NCI-H2196 treated with DMSO at 0.1 percent for 48 hours (cell line): ENCODE results near the gene DSPP.
A peak's percentile ranks its signal among the peaks of the same experiment; 100 is the strongest.
"Not testable (repeated sequence)": the region's sequence is repeated elsewhere in the genome, so short reads cannot be mapped to it uniquely, and the experiment has no call there.

Experiments used
- DNase-seq: peaks from one replicate; lab custom pipeline; 2025; ENCODE audit not compliant: unreplicated experiment; lab: John Stamatoyannopoulos, UW

Gene DSPP

DNA sequence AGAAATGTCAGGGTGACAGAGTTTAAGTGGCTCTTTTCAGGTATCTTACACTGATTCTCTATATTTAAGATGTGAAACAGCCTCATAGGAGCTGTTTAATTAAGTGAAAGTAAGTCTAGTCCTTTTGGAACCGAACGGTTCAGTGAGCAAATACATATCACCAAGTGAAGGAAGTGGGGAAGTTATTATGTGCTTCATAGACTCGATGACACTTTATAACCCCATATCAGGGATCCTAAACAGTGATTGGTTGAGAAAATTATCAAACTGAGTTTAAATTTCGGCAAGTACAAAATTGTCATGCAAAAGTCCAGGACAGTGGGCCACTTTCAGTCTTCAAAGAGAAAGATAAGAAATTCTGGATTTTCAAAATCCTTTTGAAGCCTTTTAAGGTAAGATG, at the start of gene DSPP:
DSPP (plus strand) TSS at position 301 of the 400 bp plus-strand sequence. CDS start 2,380 bp downstream, outside the sequence.
- DNase-seq = no peak

DNA sequence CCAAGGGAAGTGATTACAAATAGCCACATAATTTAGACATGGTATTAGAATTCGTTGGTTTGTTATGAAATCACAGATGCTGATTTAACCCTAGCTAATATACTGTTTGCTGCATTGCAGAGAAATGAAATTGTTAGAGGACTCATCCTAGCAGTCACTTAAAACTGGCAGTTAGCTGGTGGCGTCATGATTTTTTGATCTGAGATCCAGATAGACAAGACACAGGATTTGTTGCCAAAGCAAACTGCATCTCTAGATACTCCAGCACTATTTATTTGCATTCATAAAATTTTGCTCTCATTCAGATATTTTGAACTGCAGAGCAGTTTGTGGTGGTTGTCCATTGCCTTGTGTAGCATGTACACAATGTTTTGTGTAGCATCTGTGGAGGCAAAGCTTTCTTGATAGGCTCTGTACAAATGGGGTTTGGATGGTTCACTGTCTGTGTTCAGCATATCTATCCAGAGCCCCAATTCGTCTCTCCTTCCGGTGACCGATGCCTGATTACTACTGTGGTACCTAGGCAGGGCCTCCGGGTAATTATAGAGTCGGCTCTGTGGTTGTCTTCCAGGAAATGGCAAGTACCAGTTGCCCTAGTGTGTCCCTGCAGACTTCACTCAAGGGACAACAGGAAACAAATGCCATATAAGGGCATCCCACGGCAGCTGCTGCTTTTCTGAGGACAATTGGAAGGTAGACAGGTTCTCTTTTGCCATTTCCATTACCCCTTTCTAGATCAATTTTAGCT, 49.1 kb upstream of the DSPP start:
- DNase-seq = peak; percentile 2

DNA sequence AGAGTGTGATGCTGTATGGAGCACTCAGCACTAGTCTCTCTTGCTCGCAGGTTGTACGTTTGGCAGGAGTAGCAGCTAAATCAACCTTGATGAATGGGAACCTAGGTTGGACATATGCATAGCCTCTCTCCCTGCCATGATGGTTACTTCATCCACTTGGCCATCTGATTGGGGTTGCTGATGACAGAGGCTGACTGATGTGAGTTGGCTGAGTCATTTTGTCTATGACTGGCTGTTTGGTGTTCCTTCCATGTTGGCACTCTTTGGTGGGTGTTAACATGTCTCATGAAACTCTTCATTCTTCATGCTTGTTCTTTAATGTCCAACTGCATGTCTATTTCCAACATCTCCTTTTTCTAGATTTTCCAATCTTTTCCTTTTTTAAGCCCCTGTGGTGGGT, 47.5 kb upstream of the DSPP start:
- DNase-seq = no peak

DNA sequence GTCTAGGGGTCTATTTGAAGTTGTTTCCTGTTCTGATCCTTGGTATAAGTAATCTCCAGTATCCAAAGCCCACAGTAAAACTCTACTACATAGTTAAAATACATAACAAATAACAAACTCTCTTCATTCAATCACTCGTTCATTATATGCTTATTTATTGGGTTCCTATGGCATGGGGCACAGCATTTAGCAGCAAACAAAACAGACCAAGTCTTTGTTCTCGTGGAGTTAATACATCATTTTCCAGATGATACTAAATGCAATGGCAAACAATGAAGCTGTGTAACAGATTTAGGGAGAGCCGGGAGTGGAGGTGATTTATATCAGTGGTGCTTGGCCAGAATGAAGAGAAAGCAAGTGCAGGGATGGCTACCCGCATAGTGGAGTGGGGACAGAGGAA, 42.6 kb upstream of the DSPP start:
- no peak for DNase-seq

DNA sequence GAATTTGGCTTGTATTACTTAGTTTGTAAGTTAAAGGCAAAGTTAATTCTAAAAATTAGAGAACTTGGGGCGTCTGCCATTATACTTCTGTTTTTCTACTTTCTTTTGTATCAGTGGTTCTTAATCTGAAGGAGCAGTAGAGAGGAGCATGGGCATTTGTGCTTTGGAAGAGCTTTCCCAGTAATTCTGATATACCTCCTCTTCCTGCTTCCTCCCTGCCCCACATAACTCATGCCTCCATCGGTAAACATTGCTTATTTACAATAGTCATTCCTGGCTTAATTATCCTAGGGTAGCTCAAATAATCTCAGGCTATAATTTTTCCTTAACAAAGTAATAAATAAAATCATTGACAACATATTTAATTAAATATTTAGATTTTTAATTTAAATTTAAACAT, 42.1 kb upstream of the DSPP start:
- no peak for DNase-seq

DNA sequence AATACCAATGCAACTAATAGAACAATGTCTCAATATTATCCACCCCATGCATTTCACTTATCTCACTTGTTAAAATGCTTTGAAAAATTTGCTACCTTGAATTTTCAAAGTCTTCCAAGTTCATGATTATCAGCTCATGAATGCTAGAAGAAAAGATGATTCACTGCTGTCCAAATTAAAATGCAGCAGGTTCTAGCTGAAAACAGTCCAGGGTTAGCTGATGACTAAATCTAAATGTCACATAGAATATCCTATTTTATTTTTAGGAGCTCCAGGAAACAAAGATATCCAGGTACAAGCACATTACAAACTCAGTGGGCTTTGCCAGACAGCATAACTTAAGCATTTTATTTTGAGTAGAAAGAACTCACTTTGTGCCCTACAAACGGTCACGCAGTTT, 41.1 kb upstream of the DSPP start:
- DNase-seq = no peak

DNA sequence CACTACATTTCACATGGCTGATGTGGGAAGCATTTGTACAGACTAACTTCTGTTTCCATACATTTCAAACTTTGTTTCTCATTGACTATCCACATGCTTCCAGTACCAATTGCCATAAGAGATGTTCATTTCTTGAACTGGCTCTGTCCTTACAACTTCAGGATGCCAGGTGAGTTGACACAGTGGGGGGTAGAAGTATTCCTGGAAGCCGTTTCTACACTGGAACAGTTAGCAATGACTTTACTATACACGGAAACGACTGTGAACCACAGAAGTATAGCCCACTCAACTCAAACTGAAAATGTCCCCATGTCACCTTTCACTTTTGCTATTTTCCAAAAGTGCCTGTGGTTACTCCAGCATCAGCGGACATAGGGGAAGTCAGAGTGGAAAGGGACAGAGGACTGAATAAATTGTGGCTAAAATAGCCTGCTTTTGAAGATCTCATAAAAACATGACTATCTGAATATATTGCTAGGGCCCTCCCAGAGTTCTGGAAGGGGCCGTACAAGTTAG, 38.0 kb upstream of the DSPP start:
- no peak for DNase-seq

DNA sequence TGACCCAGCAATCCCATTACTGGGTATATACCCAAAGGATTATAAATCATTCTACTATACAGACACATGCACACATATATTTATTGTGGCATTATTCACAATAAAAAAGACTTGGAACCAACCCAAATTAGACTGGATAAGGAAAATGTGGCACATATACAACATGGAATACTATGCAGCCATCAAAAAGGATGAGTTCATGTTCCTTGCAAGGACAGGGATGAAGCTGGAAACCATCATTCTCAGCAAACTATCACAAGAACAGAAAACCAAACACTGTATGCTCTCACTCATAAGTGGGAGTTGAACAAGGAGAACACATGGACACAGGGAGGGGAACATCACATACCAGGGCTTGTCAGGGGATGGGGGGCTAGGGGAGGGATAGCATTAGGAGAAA, 34.0 kb upstream of the DSPP start:
- not testable (repeated sequence) for DNase-seq

DNA sequence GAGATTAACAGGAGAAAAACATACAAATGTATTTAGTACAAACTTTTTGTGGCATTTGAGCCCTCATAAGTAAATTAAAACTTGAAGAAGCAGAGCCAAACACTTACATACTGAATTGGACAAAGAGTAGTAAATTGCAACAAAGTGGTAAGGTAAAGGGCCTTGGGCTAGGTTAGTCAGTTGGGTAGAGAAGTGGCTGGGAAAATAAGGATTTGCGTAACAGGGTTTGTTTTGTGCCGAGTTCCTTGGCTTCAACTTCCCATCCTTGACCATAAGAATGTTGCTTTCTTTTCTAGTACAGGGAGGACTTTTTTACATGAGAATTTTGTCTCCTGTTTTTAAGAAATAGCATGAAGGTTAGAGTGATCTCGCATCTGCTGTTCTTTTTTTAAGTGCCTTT, 33.3 kb upstream of the DSPP start:
- DNase-seq = no peak

DNA sequence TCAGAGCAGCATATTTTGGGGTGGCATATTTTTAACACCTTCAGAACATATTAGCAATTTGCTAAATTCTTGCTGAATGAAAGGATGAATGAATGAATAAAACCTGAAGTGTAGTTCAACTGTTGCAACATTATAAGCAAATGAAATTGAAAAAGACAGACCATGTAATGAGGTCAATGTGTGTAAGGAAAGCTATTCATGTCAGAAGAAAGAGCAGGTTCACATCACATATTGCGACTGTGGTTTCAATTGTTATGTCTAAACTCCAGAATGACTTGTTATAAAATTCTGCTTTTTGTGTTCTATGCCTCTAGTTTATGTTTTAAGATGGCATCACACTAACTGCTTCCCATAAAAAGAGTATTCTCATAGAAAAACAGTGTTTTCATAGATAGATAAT, 32.9 kb upstream of the DSPP start:
- no peak for DNase-seq

DNA sequence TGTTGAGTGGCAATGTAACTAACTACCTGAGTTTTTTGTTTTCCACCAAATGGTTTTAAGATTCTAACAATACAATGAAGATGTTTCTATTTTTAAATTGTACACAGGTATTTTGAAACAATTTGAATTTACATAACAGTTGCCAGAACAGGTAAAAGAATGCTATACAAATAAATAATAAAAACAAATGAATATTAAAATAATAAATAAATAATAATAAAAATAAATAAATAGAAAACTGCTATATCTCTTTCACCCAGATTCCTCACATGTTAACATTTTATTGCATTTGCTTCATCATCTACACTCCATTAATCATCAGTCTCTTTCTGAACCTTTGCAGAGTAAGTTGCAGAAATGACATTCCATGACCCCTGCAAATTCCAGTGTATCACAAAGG, 32.3 kb upstream of the DSPP start:
- no peak for DNase-seq

DNA sequence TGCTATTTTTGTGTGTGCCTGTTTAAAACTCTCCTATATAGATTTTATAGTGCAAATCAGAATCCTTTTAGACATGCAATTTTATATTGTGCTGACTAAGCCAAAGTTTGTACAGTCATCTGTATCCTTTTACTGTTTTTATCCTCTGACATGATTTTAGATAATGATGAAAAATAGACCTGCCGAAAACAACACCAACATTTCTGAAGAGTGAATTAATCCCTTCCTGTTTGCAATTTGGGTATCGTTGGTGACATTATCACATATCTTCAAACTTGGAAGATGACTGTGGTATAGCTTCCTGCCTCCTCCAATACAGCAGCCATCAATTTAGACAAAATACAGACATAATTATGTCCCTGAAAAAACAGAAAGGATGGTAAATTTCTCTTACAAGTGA, 28.9 kb upstream of the DSPP start:
- no peak for DNase-seq

DNA sequence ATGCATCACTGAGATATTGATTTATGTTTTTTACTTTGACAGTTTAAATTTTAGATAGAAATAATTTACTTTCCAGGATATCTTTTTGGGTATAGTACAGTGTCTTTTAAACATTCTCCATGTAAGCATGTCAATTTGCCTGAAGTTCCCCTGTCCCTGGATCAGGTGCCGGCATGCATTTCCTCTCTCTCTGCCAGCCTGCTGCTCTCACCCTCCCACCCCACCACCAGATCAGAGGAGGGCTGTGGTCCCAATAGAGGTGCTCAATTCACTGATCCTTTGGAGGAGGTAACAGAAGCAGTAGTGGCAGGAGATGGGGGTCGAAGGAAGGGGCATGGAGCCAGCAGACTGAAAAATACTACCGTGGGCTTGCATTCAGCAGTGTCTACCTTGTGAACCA, 28.3 kb upstream of the DSPP start:
- DNase-seq = no peak

DNA sequence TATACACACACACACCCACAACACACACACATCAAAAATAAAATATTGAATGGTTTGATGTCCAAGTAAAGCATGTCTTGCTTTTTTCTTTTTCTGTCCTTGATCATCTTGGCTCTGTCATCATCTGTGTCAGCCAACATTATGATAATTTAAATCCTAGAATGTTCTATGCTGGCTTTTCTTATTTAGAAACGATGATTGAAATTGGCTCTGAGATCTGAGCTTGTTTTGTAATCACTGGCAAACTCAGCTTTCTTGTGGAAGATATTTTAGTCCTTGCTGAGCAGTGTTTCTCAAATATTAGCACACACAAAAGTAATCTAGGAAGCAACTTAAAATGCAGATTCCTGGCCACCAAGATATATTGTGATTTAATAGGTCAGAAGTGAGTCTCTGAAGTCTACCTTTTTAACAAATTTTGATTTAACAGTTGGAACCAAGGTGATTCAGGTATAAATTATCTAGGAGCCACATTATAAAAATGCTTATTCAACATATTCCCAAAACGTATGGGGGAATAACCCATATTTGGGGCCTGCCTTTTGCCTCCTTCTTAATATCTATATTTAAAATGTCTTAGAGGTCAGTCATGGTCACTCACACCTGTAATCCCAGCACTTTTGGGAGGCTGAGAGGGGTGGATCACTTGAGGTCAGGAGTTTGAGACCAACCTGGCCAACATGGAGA, 24.0 kb upstream of the DSPP start:
- DNase-seq = no peak

DNA sequence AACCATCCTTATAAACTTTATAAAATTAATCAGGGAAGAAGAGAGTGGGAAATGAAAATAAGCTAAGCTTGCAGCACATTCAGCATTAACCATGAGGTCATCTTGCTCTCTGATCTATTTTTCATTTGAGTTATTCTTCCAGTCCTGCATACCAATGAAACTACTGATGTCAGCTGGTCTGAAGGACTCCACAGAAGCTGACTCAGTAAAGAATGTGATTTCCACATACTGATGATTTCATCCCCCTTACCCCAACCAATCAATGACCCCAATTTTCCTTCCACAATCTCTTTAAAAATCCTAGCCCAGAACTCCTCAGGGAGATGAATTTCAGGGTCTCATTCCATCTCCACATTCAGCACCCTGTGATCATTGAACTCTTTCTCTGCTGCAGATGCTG, 18.8 kb upstream of the DSPP start:
- no peak for DNase-seq

DNA sequence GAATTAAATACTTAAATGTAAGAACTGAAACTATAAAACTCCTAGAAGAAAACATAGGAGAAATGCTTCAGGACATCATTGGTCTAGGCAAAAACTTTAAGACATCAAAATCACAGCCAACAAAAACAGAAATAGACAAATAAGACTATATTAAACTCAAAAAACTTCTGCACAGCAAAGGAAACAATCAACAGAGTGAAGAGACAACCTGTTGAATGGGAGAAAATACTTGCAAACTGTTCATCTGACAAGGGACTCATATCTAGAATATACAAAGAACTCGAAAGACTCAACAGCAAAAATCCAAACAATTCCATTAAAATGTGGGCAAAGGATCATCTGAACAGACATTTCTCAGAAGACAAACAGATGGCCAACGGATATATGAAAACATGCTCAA, 16.2 kb upstream of the DSPP start:
- DNase-seq = no peak

DNA sequence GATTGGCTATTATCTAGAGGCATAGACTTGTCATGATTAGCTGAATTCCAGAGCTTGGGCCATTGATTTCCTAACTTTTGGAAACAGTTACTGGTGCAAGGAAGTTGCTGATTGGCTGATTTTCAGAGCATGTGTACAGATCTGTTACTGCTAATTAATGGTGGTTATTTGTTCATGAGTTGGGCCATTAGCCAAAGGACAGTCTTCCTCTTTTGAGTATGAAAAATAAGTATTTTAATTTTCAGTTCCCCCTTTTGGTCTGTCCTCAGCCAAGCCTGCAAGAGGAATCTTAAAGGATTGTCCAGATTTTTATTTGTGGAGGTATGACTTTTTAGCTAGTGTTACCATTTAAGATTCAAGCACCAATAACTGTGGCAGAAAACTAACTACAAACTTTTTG, 7.0 kb upstream of the DSPP start:
- DNase-seq = no peak

DNA sequence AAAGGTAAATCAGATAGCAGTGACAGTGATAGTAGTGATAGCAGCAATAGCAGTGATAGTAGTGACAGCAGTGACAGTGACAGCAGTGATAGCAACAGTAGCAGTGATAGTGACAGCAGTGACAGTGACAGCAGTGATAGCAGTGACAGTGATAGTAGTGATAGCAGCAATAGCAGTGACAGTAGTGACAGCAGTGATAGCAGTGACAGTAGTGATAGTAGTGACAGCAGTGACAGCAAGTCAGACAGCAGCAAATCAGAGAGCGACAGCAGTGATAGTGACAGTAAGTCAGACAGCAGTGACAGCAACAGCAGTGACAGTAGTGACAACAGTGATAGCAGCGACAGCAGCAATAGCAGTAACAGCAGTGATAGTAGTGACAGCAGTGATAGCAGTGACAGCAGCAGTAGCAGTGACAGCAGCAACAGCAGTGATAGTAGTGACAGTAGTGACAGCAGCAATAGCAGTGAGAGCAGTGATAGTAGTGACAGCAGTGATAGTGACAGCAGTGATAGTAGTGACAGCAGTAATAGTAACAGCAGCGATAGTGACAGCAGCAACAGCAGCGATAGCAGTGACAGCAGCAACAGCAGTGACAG, 6.1 kb downstream of the DSPP start:
- DNase-seq = no peak

DNA sequence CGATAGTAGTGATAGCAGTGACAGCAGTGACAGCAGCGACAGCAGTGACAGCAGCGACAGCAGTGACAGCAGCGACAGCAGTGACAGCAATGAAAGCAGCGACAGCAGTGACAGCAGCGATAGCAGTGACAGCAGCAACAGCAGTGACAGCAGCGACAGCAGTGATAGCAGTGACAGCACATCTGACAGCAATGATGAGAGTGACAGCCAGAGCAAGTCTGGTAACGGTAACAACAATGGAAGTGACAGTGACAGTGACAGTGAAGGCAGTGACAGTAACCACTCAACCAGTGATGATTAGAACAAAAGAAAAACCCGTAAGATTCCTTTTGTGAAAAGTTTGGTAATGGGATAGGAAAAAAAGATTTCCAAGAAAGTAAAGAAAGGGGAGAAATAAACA, 7.9 kb downstream of the DSPP start:
- DNase-seq = no peak

DNA sequence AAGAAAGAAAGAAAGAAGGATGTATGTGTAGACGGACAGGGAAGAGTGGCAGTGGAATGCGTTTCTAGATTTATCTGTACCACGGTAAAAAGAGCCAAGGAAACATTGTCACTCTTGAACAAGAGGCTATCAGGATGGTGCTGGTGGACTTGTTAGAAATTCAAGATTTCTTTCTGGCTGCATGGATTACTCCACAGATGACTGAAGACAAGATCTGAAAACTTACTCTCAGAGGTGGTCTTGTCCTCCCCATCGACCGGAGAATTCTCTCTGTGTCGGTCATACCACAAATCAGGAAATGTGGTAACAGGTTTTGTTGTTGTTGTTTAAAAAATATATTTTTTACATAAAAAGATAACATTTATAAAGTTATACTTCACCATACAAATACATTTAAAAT, 11.8 kb downstream of the DSPP start:
- DNase-seq = no peak

DNA sequence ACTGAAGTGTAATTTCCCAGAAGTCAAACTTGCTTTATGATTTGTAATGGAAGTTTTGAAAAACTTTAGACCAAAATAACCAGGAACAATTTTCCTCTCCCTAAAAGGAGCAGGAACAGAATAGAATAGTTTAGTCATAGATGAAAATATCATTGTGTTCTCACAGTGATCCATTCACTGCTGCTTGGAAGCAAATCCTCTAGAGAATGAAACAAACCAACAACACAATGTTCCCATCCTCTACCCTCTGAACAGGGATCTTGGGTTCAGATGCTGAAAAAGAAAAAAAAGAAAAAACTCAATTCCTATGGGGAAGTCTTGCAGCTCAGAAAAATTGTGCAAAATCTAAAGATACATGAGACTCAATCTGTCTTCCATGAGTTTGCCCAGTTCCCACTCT, 12.2 kb downstream of the DSPP start:
- DNase-seq = no peak

DNA sequence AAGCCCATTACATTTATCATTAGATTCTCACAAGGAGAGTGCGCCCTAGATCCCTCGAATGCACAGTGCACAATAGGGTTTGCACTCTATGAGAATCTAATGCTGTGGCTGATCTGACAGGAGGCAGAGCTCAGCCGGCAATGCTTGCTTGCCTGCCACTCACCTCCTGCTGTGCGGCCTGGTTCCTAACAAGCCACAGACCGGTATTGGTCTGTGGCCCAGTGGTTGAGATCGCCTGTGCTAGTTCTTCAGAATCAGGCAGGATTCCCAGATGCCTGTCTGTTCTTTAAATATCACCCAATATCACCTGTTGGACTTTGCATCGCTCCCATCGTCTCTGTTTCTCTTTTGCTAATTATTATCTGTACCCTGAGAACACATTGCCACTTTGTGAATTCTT, 14.0 kb downstream of the DSPP start:
- no peak for DNase-seq
